Erythroblast (primary cell): ENCODE data around the gene SLC17A8.

Experiments used
- GATA1 ChIP-seq: IDR thresholded peaks from 2 replicates; pipeline ENCODE4 v1.6.1; 2011; ENCODE audit warnings: low read depth, mild to moderate bottlenecking, control low read depth, low read length, moderate library complexity
- POLR2A ChIP-seq: IDR thresholded peaks from 2 replicates; pipeline ENCODE4 v1.6.1; 2011; ENCODE audit warnings: mild to moderate bottlenecking, low read length

GRCh38 chr12:100442403-100442802, 85.5 kb downstream of the SLC17A8 start:
- no peak for TF ChIP-seq POLR2A
- TF ChIP-seq GATA1 = no peak
